ENCODE measurements around the gene PCDH15. TPM values are rescaled to one million over a fixed set of nuclear protein-coding genes. Genes with fewer than 3 reads are reported as not detected.
A peak's percentile ranks its signal among the peaks of the same experiment; 100 is the strongest.

Gene PCDH15
- total RNA-seq, 6 donors from 2014 or later: 0.59 to 1.9 (median 1.1) TPM

DNA sequence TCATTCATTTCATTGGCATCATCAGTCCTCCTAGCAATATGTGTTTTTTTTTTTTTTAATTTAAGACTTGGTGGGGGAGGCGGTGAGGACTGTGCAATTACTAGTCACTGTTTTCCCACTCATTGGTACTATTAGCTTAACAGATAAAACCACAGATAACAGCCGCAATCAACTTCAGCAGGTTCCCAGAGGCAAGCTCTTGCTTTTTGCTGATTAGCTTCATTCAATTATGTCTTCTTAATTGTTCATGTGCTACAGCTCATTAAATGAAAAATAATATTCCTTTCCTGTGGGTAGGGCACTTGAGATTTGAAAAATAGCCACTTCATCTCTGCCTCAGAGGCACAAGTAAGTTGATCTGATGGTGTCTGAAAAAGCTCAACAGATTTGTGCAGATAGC, 215.5 kb downstream of the PCDH15 start:
- no peak for ATAC-seq (ENCODE audit: low FRiP score in 2 of 2)
- Histone ChIP-seq H3K36me3 (no peaks in the 10 kb centered on the region), H3K4me1 (no peaks in the 10 kb centered on the region), H3K9me3 (no peaks in the 10 kb centered on the region), H3K27me3 (no peaks in the 10 kb centered on the region), H3K27ac (no peak overlapping the region), H3K4me3 (no peak overlapping the region)
- WGBS, 2 donors: 8 to 39% methylated on average over 2 of the region's 2 CpGs
- no peak for DNase-seq
- TF ChIP-seq POLR2A (IDR thresholded peaks at IDR 0.05) (no peak), CTCF (IDR thresholded peaks at IDR 0.05) (no peak), EP300 (IDR thresholded peaks at IDR 0.05) (no peak)

GRCh38 chr10:54577682-54578081, 223.3 kb downstream of the PCDH15 start:
- ATAC-seq (ENCODE audit: low FRiP score in 2 of 2): no peak

DNA sequence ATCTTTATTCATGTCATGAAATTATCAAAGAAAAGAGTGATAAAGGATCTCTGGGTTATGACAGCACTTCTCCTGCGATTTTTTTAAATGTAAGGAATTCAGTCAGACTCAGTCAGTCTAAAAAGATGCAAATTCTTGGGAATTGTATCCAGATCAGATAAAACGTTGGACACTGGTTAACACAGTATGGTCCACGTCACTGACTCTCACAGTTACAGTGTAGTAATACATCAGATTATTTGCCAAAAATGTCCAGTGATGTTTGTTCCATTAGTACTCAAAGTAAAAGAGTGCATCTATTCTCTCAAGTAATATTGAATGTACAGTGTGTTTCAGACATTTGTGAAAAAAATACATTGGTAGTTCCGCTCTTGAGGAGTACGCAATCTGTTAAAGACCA, 224.5 kb downstream of the PCDH15 start:
- ATAC-seq (ENCODE audit: low FRiP score in 2 of 2) (no peak), DNase-seq (no peak)
- WGBS, 2 donors: 63 to 65% methylated on average over 5 of the region's 5 CpGs
- Histone ChIP-seq H3K27me3 (no peaks in the 10 kb centered on the region), H3K4me3 (no peak overlapping the region), H3K9me3 (no peaks in the 10 kb centered on the region), H3K36me3 (no peaks in the 10 kb centered on the region), H3K4me1 (no peaks in the 10 kb centered on the region), H3K27ac (no peak overlapping the region)
- no peak for TF ChIP-seq CTCF (IDR thresholded peaks at IDR 0.05)
- no peak for TF ChIP-seq POLR2AphosphoS5 (IDR thresholded peaks at IDR 0.05)
- no peak for TF ChIP-seq EP300 (IDR thresholded peaks at IDR 0.05)
- TF ChIP-seq POLR2A (IDR thresholded peaks at IDR 0.05): no peak

More at GRCh38 chr10:54577682-54578081, 223.3 kb downstream of the PCDH15 start:
- 86 to 89% methylated on average over 2 of the region's 2 CpGs for WGBS, 2 donors
- Histone ChIP-seq H3K27ac (no peak overlapping the region), H3K4me1 (no peaks in the 10 kb centered on the region), H3K27me3 (no peaks in the 10 kb centered on the region), H3K4me3 (no peak overlapping the region), H3K9me3 (no peaks in the 10 kb centered on the region), H3K36me3 (no peaks in the 10 kb centered on the region)
- TF ChIP-seq EP300 (IDR thresholded peaks at IDR 0.05) (no peak), POLR2AphosphoS5 (IDR thresholded peaks at IDR 0.05) (no peak), POLR2A (IDR thresholded peaks at IDR 0.05) (no peak), CTCF (IDR thresholded peaks at IDR 0.05) (no peak)
- DNase-seq: no peak

DNA sequence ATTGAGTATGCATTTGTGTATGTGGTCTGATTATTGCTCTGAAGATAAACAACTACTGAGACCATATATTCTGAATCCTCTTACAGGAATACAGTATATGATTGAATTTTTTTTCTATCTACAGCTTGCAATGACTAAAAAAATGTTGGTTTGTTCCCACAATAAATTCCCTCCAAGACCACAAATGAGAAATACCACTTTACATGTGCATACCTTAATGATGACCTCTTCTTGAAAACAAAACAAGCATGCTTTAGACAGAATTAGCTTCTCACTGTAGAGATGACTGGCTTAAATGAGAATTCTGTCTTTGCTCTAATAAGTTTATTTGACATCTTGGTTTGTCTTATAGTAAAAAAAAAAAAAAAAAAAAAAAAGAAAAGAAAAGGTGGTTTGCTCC, 241.5 kb downstream of the PCDH15 start:
- H3K27ac ChIP-seq: no peak overlapping the region
- no peak overlapping the region for H3K4me3 ChIP-seq
- H3K9me3 ChIP-seq: no peaks in the 10 kb centered on the region
- no peaks in the 10 kb centered on the region for H3K4me1 ChIP-seq
- H3K27me3 ChIP-seq: no peaks in the 10 kb centered on the region
- DNase-seq: no peak
- ATAC-seq (ENCODE audit: low FRiP score in 2 of 2): no peak
- H3K36me3 ChIP-seq: no peaks in the 10 kb centered on the region
- no peak for TF ChIP-seq CTCF (IDR thresholded peaks at IDR 0.05)
- no peak for TF ChIP-seq POLR2A (IDR thresholded peaks at IDR 0.05)
- TF ChIP-seq EP300 (IDR thresholded peaks at IDR 0.05): no peak
- TF ChIP-seq POLR2AphosphoS5 (IDR thresholded peaks at IDR 0.05): no peak

- Histone ChIP-seq H3K27ac (no peak overlapping the region), H3K36me3 (no peaks in the 10 kb centered on the region), H3K9me3 (no peaks in the 10 kb centered on the region), H3K4me3 (no peak overlapping the region), H3K27me3 (no peaks in the 10 kb centered on the region), H3K4me1 (no peaks in the 10 kb centered on the region)
- TF ChIP-seq EP300 (IDR thresholded peaks at IDR 0.05) (peak in 1 of 4 donors; percentile 55), POLR2AphosphoS5 (IDR thresholded peaks at IDR 0.05) (no peak), CTCF (IDR thresholded peaks at IDR 0.05) (no peak), POLR2A (IDR thresholded peaks at IDR 0.05) (no peak)
- ATAC-seq (ENCODE audit: low FRiP score in 2 of 2) (no peak), DNase-seq (no peak)
- 74 to 82% methylated on average over 2 of the region's 2 CpGs for WGBS, 2 donors
These were observed 247.0 kb downstream of the PCDH15 start for GRCh38 chr10:54554028-54554427.
